AG09319 (cell line): ENCODE measurements around the gene UNG.

ENCODE experiments used
- DNase-seq: peaks from one replicate; pipeline ENCODE4 v3.0.0-alpha.2; 2010; ENCODE audit warnings: low read depth; ENCODE audit errors: extremely low read depth
- CTCF ChIP-seq: IDR thresholded peaks from 2 replicates; pipeline ENCODE4 v1.5.1; 2011; ENCODE audit warnings: low read depth, mild to moderate bottlenecking, inconsistent platforms, low read length, moderate library complexity

The UNG gene

DNA sequence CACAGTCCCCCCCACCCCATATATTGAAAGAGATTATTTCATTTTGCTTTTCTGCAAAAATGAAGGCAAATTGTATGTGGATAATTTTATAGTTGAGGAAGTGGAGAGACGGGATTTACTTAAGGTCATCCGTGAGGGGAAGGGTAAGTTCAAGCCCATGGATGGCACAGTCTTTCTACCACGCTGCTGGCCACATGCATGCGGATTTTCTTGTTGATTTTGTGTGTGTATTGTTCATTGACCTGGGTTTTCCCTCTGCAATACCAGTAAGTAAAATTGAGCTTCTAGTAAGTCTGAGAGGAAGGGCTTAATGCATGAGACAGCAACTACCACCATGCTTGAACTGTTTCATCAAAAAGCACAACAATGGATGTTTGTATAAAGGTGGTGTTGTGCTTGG, 54.1 kb downstream of the UNG start:
- no peak for TF ChIP-seq CTCF
- DNase-seq, result no peak

- no peak for TF ChIP-seq CTCF
- DNase-seq, result no peak
Observed at GRCh38 chr12:109153821-109154441, 56.5 kb downstream of the UNG start.

DNA sequence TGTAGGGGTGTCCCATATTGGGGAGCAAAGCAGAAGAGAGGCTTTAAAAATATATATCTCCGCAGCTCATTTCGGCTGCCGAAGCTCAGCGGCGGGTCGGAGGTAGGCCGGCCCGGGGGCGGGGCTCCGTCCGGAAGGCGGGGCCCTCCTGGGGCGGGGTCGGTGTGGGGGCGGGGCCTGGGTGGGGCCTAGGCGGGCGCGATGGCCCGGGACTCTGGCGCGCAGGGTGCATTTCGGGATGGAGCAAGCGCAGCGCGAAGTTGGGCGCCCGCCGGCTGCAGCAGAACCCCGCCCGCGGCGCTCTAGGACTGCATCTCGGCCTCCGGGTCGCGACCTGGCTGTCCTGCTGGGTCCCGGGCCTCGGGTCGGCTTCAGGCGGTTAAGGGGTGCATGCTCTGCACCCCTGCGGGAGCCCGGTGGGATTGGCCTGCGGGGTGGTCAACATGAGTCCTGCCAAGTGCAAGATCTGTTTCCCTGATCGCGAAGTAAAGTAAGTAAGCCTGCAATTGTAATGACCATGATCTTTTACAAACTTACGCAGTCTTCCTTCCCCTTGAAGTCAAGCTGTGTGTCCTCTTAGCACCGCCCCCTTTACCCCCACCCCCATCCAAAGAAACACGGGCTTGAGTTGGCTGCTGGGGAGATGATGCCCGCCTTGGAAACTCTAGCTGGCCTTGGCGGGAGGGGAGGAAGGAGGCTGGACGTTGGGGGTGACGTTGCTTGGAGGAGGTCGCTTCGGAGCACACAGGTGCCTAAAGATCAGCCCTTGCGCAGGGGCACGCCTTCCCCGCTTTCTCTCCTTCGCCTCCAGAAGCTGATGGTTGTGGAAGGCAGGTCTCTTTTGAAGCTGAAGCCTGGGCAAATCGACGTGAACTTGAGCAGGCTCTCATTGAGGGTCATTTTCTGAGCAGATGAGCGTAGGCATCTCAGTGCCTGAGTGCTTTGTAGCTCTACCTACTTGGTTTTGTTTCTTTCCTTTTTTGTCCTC, 57.3 kb downstream of the UNG start:
- no peak for TF ChIP-seq CTCF
- peak; percentile 23 for DNase-seq

DNA sequence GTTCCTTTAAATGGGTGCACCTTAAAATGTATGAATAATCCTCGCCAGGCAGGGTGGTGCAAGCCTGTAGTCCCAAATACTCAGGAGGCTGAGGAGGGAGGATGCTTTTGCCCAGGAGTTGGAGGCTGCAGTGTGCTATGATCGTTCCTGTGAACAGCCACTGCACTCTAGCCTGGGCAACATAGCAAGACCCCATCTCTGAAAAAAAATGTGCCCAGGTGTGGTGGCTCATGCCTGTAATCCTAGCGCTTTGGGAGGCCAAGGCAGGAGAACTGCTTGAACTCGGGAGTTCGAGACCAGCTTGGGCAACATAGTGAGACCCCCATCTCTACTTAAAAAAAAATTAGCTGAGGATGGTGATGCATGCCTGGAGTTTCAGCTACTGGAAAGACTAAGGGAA, 58.6 kb downstream of the UNG start:
- DNase-seq, result no peak
- TF ChIP-seq CTCF, result no peak

DNA sequence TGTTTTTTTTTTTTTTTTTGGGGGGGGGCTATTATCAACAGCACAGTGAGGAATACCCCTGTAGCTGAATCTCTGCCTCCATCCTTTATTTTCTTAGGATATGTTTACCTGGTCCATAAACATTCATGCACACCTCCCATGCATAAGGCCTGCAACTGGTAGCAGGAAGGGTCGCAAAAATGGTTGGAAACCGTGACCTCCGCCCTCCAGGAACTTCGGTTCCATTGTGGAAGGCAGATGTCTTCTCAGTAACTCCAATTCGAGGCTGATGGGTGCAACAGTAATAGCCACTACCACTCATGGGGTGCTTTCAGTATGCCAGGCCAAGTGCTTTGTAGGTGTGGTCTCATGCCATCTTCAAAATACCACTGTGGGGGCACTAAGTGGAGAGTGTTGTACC, 59.2 kb downstream of the UNG start:
- no peak for TF ChIP-seq CTCF
- DNase-seq, result no peak

- no peak for DNase-seq
- no peak for TF ChIP-seq CTCF
Observed at GRCh38 chr12:109157986-109158385, 60.6 kb downstream of the UNG start.

DNA sequence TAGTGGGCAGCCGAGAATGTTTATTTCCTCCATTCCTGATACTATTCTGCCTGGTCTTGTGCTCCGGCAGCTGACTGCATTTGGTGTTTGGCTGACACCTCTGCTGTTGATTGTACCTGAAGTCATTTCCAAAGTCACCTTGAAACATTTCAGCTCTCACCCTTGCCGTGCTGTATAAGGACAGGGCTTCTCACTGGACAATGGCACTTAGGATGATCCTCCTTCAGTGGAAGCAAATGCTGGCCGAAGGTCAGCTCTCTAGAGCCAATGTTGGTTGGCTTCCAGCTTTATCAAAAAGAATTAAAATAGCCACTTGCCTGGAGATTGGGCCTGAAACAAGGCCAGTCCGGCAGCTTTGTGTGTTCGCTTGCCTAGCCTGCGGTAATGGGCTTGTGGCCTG, 63.0 kb downstream of the UNG start:
- DNase-seq, result no peak
- TF ChIP-seq CTCF, result no peak
